A549 (cell line): ENCODE measurements around the gene ADAMTS16. TPM values are rescaled to one million over a fixed set of nuclear protein-coding genes. Genes with fewer than 3 reads are reported as not detected.

ENCODE experiments used
- ATAC-seq, 2 experiments: fragments of 200-7000 bp in 1 of 2; fragments of >200 bp in 1 of 2; cut with Nextera tagmentation in 1 of 2; cut with Tn5 transposase in 1 of 2; 3 replicates each; pipeline versions ENCODE4 v1.8.0 to v1.9.1; 2018 to 2020; ENCODE audit warnings: mild to moderate bottlenecking in 1 of 2, moderate library complexity in 1 of 2
- CTCF ChIA-PET: fragments of 300-600 bp; sonication (Branson Sonifier 250); formaldehyde crosslinking; extraction: SDS; loops from one replicate; lab custom pipeline; 2021; ENCODE audit warnings: antibody characterized with exemption, inconsistent platforms; lab: Yijun Ruan, JAX
- POLR2A ChIA-PET: fragments of 350-600 bp; formaldehyde crosslinking; extraction: SDS; loops from one replicate; lab custom pipeline; 2021; ENCODE audit warnings: antibody characterized with exemption, inconsistent platforms; lab: Yijun Ruan, JAX
- DNase-seq, 2 experiments: peaks; one replicate each; pipeline versions ENCODE4 v3.0.0 to v3.0.0-alpha.2; 2011 to 2016; ENCODE audit warnings: low read depth in 1 of 2, low spot score in 1 of 2
- FAIRE-seq: peaks from 2 replicates; lab custom pipeline; 2011; peaks lifted over from hg19 to GRCh38; lab: Jason Lieb, UNC
- H3K27ac ChIP-seq, 2 experiments: fragments of >200 bp; sonication (Bioruptor Twin); formaldehyde crosslinking; 3 replicates each; pipeline ENCODE4 v1.5.1; 2016 to 2017
- H3K4me1 ChIP-seq: fragments of >200 bp; sonication (Bioruptor Twin); formaldehyde crosslinking; 3 replicates; pipeline ENCODE4 v1.6.1; 2016
- H3K4me2 ChIP-seq: fragments of >200 bp; sonication (Bioruptor Twin); formaldehyde crosslinking; 3 replicates; pipeline ENCODE4 v1.6.1; 2016
- H3K4me3 ChIP-seq: fragments of >200 bp; sonication (Bioruptor Twin); formaldehyde crosslinking; 3 replicates; pipeline ENCODE4 v1.5.1; 2016
- H3K9me3 ChIP-seq: fragments of >200 bp; sonication (Bioruptor Twin); formaldehyde crosslinking; 3 replicates; pipeline ENCODE4 v1.6.1; 2016
- BHLHE40 ChIP-seq: IDR thresholded peaks from 2 replicates; pipeline ENCODE4 v1.6.1; 2012; ENCODE audit warnings: low read depth, low read length, inconsistent platforms
- CBX2 ChIP-seq: fragments of 200-600 bp; sonication (generic); IDR thresholded peaks from 2 replicates; pipeline ENCODE4 v1.6.1; 2016; ENCODE audit warnings: low read depth, mild to moderate bottlenecking, borderline replicate concordance
- CHD4 ChIP-seq: fragments of 200-600 bp; sonication (generic); IDR thresholded peaks from 2 replicates; pipeline ENCODE4 v1.6.1; 2016; ENCODE audit warnings: antibody characterized with exemption, mild to moderate bottlenecking, borderline replicate concordance
- EP300 ChIP-seq, 2 experiments: fragments of >200 bp; sonication (Bioruptor Twin); formaldehyde crosslinking; IDR thresholded peaks; 2 replicates in 1 of 2; 3 replicates in 1 of 2; pipeline ENCODE4 v1.6.1; 2016 to 2017
- FOSB ChIP-seq: fragments of 250-450 bp; sonication (Bioruptor Pico); IDR thresholded peaks from 2 replicates; pipeline ENCODE4 v1.5.0; 2020; ENCODE audit warnings: mild to moderate bottlenecking, moderate library complexity
- FOSL2 ChIP-seq, 2 experiments: fragments of 450-650 bp in 1 of 2; fragments of >200 bp in 1 of 2; sonication (Bioruptor Twin) in 1 of 2; formaldehyde crosslinking; IDR thresholded peaks; 2 replicates each; pipeline versions ENCODE4 v1.5.0 to v1.6.1; 2016 to 2020; ENCODE audit warnings: mild to moderate bottlenecking in 1 of 2, moderate library complexity in 1 of 2
- FOXS1 ChIP-seq: fragments of 250-450 bp; sonication (Bioruptor Pico); IDR thresholded peaks from 2 replicates; pipeline ENCODE4 v1.5.0; 2020; ENCODE audit warnings: mild to moderate bottlenecking, moderate library complexity
- GATA3 ChIP-seq: IDR thresholded peaks from 2 replicates; pipeline ENCODE4 v1.6.1; 2012; ENCODE audit warnings: borderline replicate concordance
- HMGXB4 ChIP-seq: fragments of 250-450 bp; sonication (Bioruptor Pico); IDR thresholded peaks from 2 replicates; pipeline ENCODE4 v1.5.0; 2021; ENCODE audit warnings: mild to moderate bottlenecking, moderate library complexity, borderline replicate concordance
- HOXB13 ChIP-seq: fragments of 250-450 bp; sonication (Bioruptor Pico); IDR thresholded peaks from 2 replicates; pipeline ENCODE4 v1.5.0; 2020; ENCODE audit warnings: low read depth, mild to moderate bottlenecking, moderate library complexity
- MAZ ChIP-seq: fragments of 150-350 bp; IDR thresholded peaks from 2 replicates; pipeline ENCODE4 v1.6.1; 2014; ENCODE audit warnings: antibody characterized with exemption, low read depth, low read length, borderline replicate concordance
- PBX3 ChIP-seq: IDR thresholded peaks from 2 replicates; pipeline ENCODE4 v1.6.1; 2012
- RAD21 ChIP-seq, 2 experiments: fragments of >200 bp in 1 of 2; sonication (Bioruptor Twin) in 1 of 2; formaldehyde crosslinking in 1 of 2; IDR thresholded peaks in 1 of 2; conservative IDR thresholded peaks in 1 of 2; 2 replicates in 1 of 2; 3 replicates in 1 of 2; pipeline ENCODE4 v1.6.1; 2012 to 2018; ENCODE audit warnings: inconsistent platforms in 1 of 2
- RARB ChIP-seq: fragments of 250-450 bp; sonication (Bioruptor Pico); IDR thresholded peaks from 2 replicates; pipeline ENCODE4 v1.8.0; 2021; ENCODE audit warnings: mild to moderate bottlenecking, moderate library complexity
- SMC3 ChIP-seq: fragments of >200 bp; sonication (Bioruptor Twin); formaldehyde crosslinking; IDR thresholded peaks from 3 replicates; pipeline ENCODE4 v1.6.1; 2018; ENCODE audit warnings: inconsistent platforms
- TP53 ChIP-seq: fragments of 250-450 bp; sonication (Bioruptor Pico); IDR thresholded peaks from 2 replicates; pipeline ENCODE4 v1.5.0; 2021; ENCODE audit warnings: mild to moderate bottlenecking, moderate library complexity
- WGBS: methylation state at CpG from one replicate; pipeline ENCODE4 v1.1.6; 2017; ENCODE audit errors: missing lambda C conversion rate; 5-methylcytosine and 5-hydroxymethylcytosine counted together
- polyA plus RNA-seq, 4 experiments: library from polyadenylated mRNA; depleted of rRNA in 3 of 4; stranded (reverse); fragments of >200 nt; fragmentation: RNase III in 1 of 4; extraction: RNeasy Plus Mini Kit Qiagen cat#74134 plus additional on column Dnase treatment in 1 of 4; gene quantifications; 2 replicates in 3 of 4; 3 replicates in 1 of 4; pipeline ENCODE4 v1.2.3, GENCODE V29; 2011 to 2017

ADAMTS16 gene
- polyA plus RNA-seq, 2 of the 4 experiments (the other 2 are of a cell fraction) = 0.71 to 1.0 TPM

GRCh38 chr5:5360363-5360940 lies 220.3 kb downstream of the ADAMTS16 start:
- H3K4me2 ChIP-seq = no peak overlapping the region
- H3K27ac ChIP-seq = peak overlapping the region in 1 of 2 experiments; percentile 22; a peak in 2 of 6 replicates
- POLR2A ChIA-PET = no interaction called here
- CTCF ChIA-PET = interaction anchor here (0.8 to 1.8 kb wide), 3 partner anchors 9 to 59 kb away, joined by 3 to 4 read pairs (median 3); no protein-coding TSS in a partner anchor
- ATAC-seq (no peak), DNase-seq (no peak), FAIRE-seq (no peak)
- H3K4me1 ChIP-seq = peaks cover 17% of the 10 kb centered on the region
- H3K9me3 ChIP-seq = no peaks in the 10 kb centered on the region
- WGBS = 88% methylated on average over 8 of the region's 8 CpGs
- no peak for TF ChIP-seq HMGXB4 (CRISPR knock-in tag)
- no peak for TF ChIP-seq GATA3
- TF ChIP-seq SMC3 = no peak
- TF ChIP-seq HOXB13 (CRISPR knock-in tag) = no peak
- no peak for TF ChIP-seq RAD21 (conservative IDR thresholded peaks at IDR 0.05 in 1 of 2, IDR thresholded peaks at IDR 0.05 in 1 of 2)
- no peak for TF ChIP-seq TP53 (CRISPR knock-in tag)
- no peak for TF ChIP-seq FOXS1 (CRISPR knock-in tag)
- TF ChIP-seq RARB (CRISPR knock-in tag) = no peak
- no peak for TF ChIP-seq MAZ
- TF ChIP-seq FOSB (CRISPR knock-in tag) = no peak
- no peak for TF ChIP-seq PBX3
- TF ChIP-seq, all 56 proteins: peak for 0
- no peak overlapping the region for H3K4me3 ChIP-seq

GRCh38 chr5:5360941-5361520 lies 220.9 kb downstream of the ADAMTS16 start:
- no peak for FAIRE-seq
- Histone ChIP-seq H3K4me1 (peaks cover 17% of the 10 kb centered on the region), H3K27ac (peak overlapping the region in 1 of 2 experiments; percentile 2; a peak in 1 of 6 replicates), H3K9me3 (no peaks in the 10 kb centered on the region), H3K4me2 (no peak overlapping the region), H3K4me3 (no peak overlapping the region)
- 62% methylated on average over 10 of the region's 10 CpGs for WGBS
- ChIA-PET POLR2A (no interaction called here), CTCF (interaction anchor here (0.8 to 1.8 kb wide), 3 partner anchors 9 to 58 kb away, joined by 3 to 4 read pairs (median 3); no protein-coding TSS in a partner anchor)
- no peak for ATAC-seq
- TF ChIP-seq GATA3 (no peak), RAD21 (conservative IDR thresholded peaks at IDR 0.05 in 1 of 2, IDR thresholded peaks at IDR 0.05 in 1 of 2) (no peak), CBX2 (no peak), FOSL2 (IDR thresholded peaks at IDR 0.05) (no peak), FOSL2 (CRISPR knock-in tag; IDR thresholded peaks at IDR 0.05) (no peak), BHLHE40 (no peak)
- no peak for DNase-seq

- Histone ChIP-seq H3K4me2 (peak overlapping the region; percentile 47), H3K4me3 (no peak overlapping the region), H3K27ac (peak overlapping the region; percentile 53 to 72), H3K9me3 (no peaks in the 10 kb centered on the region), H3K4me1 (peaks cover 17% of the 10 kb centered on the region)
- POLR2A ChIA-PET = interaction anchor here (0.6 to 1.5 kb wide), 2 partner anchors 12 to 154 kb away, joined by 3 to 4 read pairs; no protein-coding TSS in a partner anchor
- ATAC-seq = no peak
- CTCF ChIA-PET = interaction anchor here (1.1 to 1.7 kb wide), 3 partner anchors 31 to 483 kb away, joined by 4 to 6 read pairs (median 6); no protein-coding TSS in a partner anchor
- 41% methylated on average over 3 of the region's 3 CpGs for WGBS
- no peak for FAIRE-seq
- TF ChIP-seq EP300 (IDR thresholded peaks at IDR 0.05) (peak in 1 of 2 experiments; percentile 43; a peak in 1 of 5 replicates), CHD4 (no peak)
- peak in 1 of 2 experiments; percentile 17 for DNase-seq
Measured at GRCh38 chr5:5363045-5363444, 222.9 kb downstream of the ADAMTS16 start.
